Stimulated activated CD4-positive, alpha-beta T cell treated with anti-CD3 and anti-CD28 coated beads, Interleukin-15, amount 100 ng/mL, for 1 hour (primary cell): ENCODE results near the gene IMMP2L.
"Not testable (repeated sequence)": the region's sequence is repeated elsewhere in the genome, so short reads cannot be mapped to it uniquely, and the experiment has no call there.

Experiments used
- DNase-seq, 2 donors: peaks; one replicate each; pipeline ENCODE4 v3.0.0-alpha.2; 2020; ENCODE audit warnings: low read depth in 1 of 2, low spot score in 1 of 2

The IMMP2L gene

GRCh38 chr7:111081546-111082267 is 480.6 kb downstream of the IMMP2L start:
- DNase-seq: no peak

GRCh38 chr7:111080495-111081105 is 481.7 kb downstream of the IMMP2L start:
- DNase-seq: no peak

- DNase-seq: no peak
These were observed 485.3 kb downstream of the IMMP2L start for GRCh38 chr7:111077001-111077400.

- DNase-seq: no peak
These were observed 486.1 kb downstream of the IMMP2L start for GRCh38 chr7:111076205-111076604.

- no peak for DNase-seq
These were observed 486.8 kb downstream of the IMMP2L start for GRCh38 chr7:111075498-111075897.

- no peak for DNase-seq
These were observed 487.5 kb downstream of the IMMP2L start for GRCh38 chr7:111074748-111075146.

GRCh38 chr7:111074071-111074747 is 488.1 kb downstream of the IMMP2L start:
- DNase-seq: no peak

GRCh38 chr7:111072658-111073057 is 489.6 kb downstream of the IMMP2L start:
- not testable (repeated sequence) for DNase-seq

- DNase-seq: no peak
These were observed 490.7 kb downstream of the IMMP2L start for GRCh38 chr7:111071556-111071955.

- no peak for DNase-seq
These were observed 493.7 kb downstream of the IMMP2L start for GRCh38 chr7:111068618-111069017.

- DNase-seq: no peak
These were observed 494.6 kb downstream of the IMMP2L start for GRCh38 chr7:111067682-111068081.

- DNase-seq: no peak
These were observed 495.0 kb downstream of the IMMP2L start for GRCh38 chr7:111067251-111067650.

GRCh38 chr7:111063166-111063565 is 499.1 kb downstream of the IMMP2L start:
- no peak for DNase-seq

GRCh38 chr7:111059833-111060232 is 502.5 kb downstream of the IMMP2L start:
- DNase-seq: no peak

- no peak for DNase-seq
These were observed 505.2 kb downstream of the IMMP2L start for GRCh38 chr7:111057066-111057465.

GRCh38 chr7:111056371-111056770 is 505.9 kb downstream of the IMMP2L start:
- DNase-seq: no peak

- no peak for DNase-seq
These were observed 509.3 kb downstream of the IMMP2L start for GRCh38 chr7:111053035-111053434.

- no peak for DNase-seq
These were observed 510.5 kb downstream of the IMMP2L start for GRCh38 chr7:111051832-111052231.

- no peak for DNase-seq
These were observed 511.3 kb downstream of the IMMP2L start for GRCh38 chr7:111050875-111051416.

GRCh38 chr7:111049971-111050680 is 512.2 kb downstream of the IMMP2L start:
- no peak for DNase-seq

- DNase-seq: no peak
These were observed 514.7 kb downstream of the IMMP2L start for GRCh38 chr7:111047595-111047994.
